DND-41 (cell line): Measurements from ENCODE around the gene TAS2R1.

Experiments used
- ATAC-seq: fragments of 200-7000 bp; cut with Tn5 transposase; 3 replicates; pipeline ENCODE4 v1.9.1; 2021; ENCODE audit warnings: low read depth; ENCODE audit not compliant: insufficient read depth
- DNase-seq: peaks from one replicate; pipeline ENCODE4 v3.0.0-alpha.2; 2020
- H2AFZ ChIP-seq: 2 replicates; pipeline ENCODE4 v1.6.0; 2012; ENCODE audit warnings: low read depth, low read length
- H3K27ac ChIP-seq: 2 replicates; pipeline ENCODE4 v1.5.1; 2012; ENCODE audit warnings: low read length, inconsistent platforms
- H3K27me3 ChIP-seq: fragments of 200-600 bp; sonication (generic); 2 replicates; pipeline ENCODE4 v1.6.0; 2012; ENCODE audit warnings: low read length, mild to moderate bottlenecking, inconsistent platforms; ENCODE audit not compliant: insufficient read depth, poor library complexity
- H3K36me3 ChIP-seq: 2 replicates; pipeline ENCODE4 v1.5.1; 2012; ENCODE audit warnings: low read length, inconsistent platforms; ENCODE audit not compliant: insufficient read depth
- H3K4me1 ChIP-seq: 2 replicates; pipeline ENCODE4 v1.5.1; 2012; ENCODE audit warnings: mild to moderate bottlenecking, low read length; ENCODE audit not compliant: insufficient read depth
- H3K4me2 ChIP-seq: 2 replicates; pipeline ENCODE4 v1.6.0; 2012; ENCODE audit warnings: mild to moderate bottlenecking, moderate library complexity, low read length, inconsistent platforms; ENCODE audit not compliant: insufficient read depth
- H3K4me3 ChIP-seq, 2 experiments: fragments of 200-600 bp in 1 of 2; shearing (Covaris generic) in 1 of 2; 2 replicates each; pipeline ENCODE4 v1.5.1; 2012 to 2016; ENCODE audit warnings: inconsistent platforms in 2 of 2, low read length in 2 of 2, mild to moderate bottlenecking in 2 of 2, low read depth in 1 of 2, moderate library complexity in 1 of 2
- H3K79me2 ChIP-seq: 2 replicates; pipeline ENCODE4 v1.6.0; 2012; ENCODE audit warnings: low read length, inconsistent platforms; ENCODE audit not compliant: insufficient read depth
- H3K9ac ChIP-seq: 2 replicates; pipeline ENCODE4 v1.6.0; 2012; ENCODE audit warnings: low read depth, mild to moderate bottlenecking, inconsistent platforms, low read length, moderate library complexity
- H3K9me3 ChIP-seq: 2 replicates; pipeline ENCODE4 v1.5.1; 2012; ENCODE audit warnings: low read length, moderate library complexity, mild to moderate bottlenecking, inconsistent platforms; ENCODE audit not compliant: insufficient read depth, severe bottlenecking
- H4K20me1 ChIP-seq: 2 replicates; pipeline ENCODE4 v1.6.0; 2012; ENCODE audit warnings: low read length; ENCODE audit not compliant: insufficient read depth
- CTCF ChIP-seq: IDR thresholded peaks from 2 replicates; pipeline ENCODE4 v1.5.1; 2012; ENCODE audit warnings: borderline replicate concordance, low read length, moderate library complexity, mild to moderate bottlenecking; ENCODE audit not compliant: poor library complexity, severe bottlenecking; ENCODE audit errors: extremely low read depth
- EZH2 ChIP-seq: IDR thresholded peaks from 3 replicates; pipeline ENCODE4 v1.6.1; 2012; ENCODE audit warnings: borderline replicate concordance, low read depth, mild to moderate bottlenecking, moderate library complexity, low read length, inconsistent platforms; ENCODE audit not compliant: severe bottlenecking

TAS2R1 gene

GRCh38 chr5:9626955-9627354, 3.2 kb downstream of the TAS2R1 start:
- TF ChIP-seq EZH2: no peak
- DNase-seq: no peak
- no peak overlapping the region for H3K27ac ChIP-seq

GRCh38 chr5:9625731-9626130, 4.4 kb downstream of the TAS2R1 start:
- H3K9me3 ChIP-seq: no peaks in the 10 kb centered on the region
- no peak overlapping the region for H3K4me3 ChIP-seq
- TF ChIP-seq EZH2 (no peak), CTCF (no peak)
- H3K4me1 ChIP-seq: no peaks in the 10 kb centered on the region
- no peaks in the 10 kb centered on the region for H3K36me3 ChIP-seq
- no peaks in the 10 kb centered on the region for H3K79me2 ChIP-seq
- no peaks in the 10 kb centered on the region for H4K20me1 ChIP-seq
- no peak overlapping the region for H3K27ac ChIP-seq
- H2AFZ ChIP-seq: no peak overlapping the region
- no peaks in the 10 kb centered on the region for H3K27me3 ChIP-seq
- no peak for DNase-seq
- no peak overlapping the region for H3K4me2 ChIP-seq
- no peak overlapping the region for H3K9ac ChIP-seq
- ATAC-seq: no peak

More at GRCh38 chr5:9626955-9627354, 3.2 kb downstream of the TAS2R1 start:
- Histone ChIP-seq H4K20me1 (no peaks in the 10 kb centered on the region), H2AFZ (no peak overlapping the region), H3K79me2 (no peaks in the 10 kb centered on the region), H3K9ac (no peak overlapping the region), H3K9me3 (no peaks in the 10 kb centered on the region), H3K4me2 (no peak overlapping the region), H3K36me3 (no peaks in the 10 kb centered on the region), H3K27me3 (no peaks in the 10 kb centered on the region), H3K4me1 (no peaks in the 10 kb centered on the region), H3K4me3 (no peak overlapping the region)
- ATAC-seq: no peak

- H3K4me3 ChIP-seq: no peak overlapping the region
- ATAC-seq (no peak), DNase-seq (no peak)
- TF ChIP-seq EZH2: no peak
- no peak for TF ChIP-seq CTCF
- no peaks in the 10 kb centered on the region for H3K79me2 ChIP-seq
- H3K9me3 ChIP-seq: no peaks in the 10 kb centered on the region
- no peak overlapping the region for H2AFZ ChIP-seq
- no peaks in the 10 kb centered on the region for H3K4me1 ChIP-seq
- no peaks in the 10 kb centered on the region for H3K27me3 ChIP-seq
- H4K20me1 ChIP-seq: no peaks in the 10 kb centered on the region
- H3K27ac ChIP-seq: no peak overlapping the region
- no peak overlapping the region for H3K4me2 ChIP-seq
- H3K9ac ChIP-seq: no peak overlapping the region
- no peaks in the 10 kb centered on the region for H3K36me3 ChIP-seq
These were observed 4.9 kb downstream of the TAS2R1 start for GRCh38 chr5:9625286-9625685.

- no peak for ATAC-seq
- H3K4me3 ChIP-seq: no peak overlapping the region
- no peak overlapping the region for H3K9ac ChIP-seq
- no peaks in the 10 kb centered on the region for H4K20me1 ChIP-seq
- no peak overlapping the region for H3K4me2 ChIP-seq
- H3K9me3 ChIP-seq: no peaks in the 10 kb centered on the region
- H3K27ac ChIP-seq: no peak overlapping the region
- H3K4me1 ChIP-seq: no peaks in the 10 kb centered on the region
- TF ChIP-seq EZH2 (no peak), CTCF (no peak)
- no peak for DNase-seq
- no peaks in the 10 kb centered on the region for H3K79me2 ChIP-seq
- H3K27me3 ChIP-seq: no peaks in the 10 kb centered on the region
- no peaks in the 10 kb centered on the region for H3K36me3 ChIP-seq
- H2AFZ ChIP-seq: no peak overlapping the region
These were observed 5.8 kb downstream of the TAS2R1 start for GRCh38 chr5:9624196-9624947.
